ENCODE measurements around the gene CCDC187. TPM values are rescaled to one million over a fixed set of nuclear protein-coding genes. Genes with fewer than 3 reads are reported as not detected.

CCDC187 gene
- total RNA-seq, 4 donors from 2014 or later, result 0.40 to 1.1 (median 0.41) TPM; not detected in 1

- Histone ChIP-seq H3K4me3 (no peak overlapping the region), H3K27ac (no peak overlapping the region), H3K27me3 (peaks cover 25% of the 10 kb centered on the region), H3K9me3 (no peaks in the 10 kb centered on the region), H3K4me1 (peaks cover 0 to 10% (median 3%) of the 10 kb centered on the region in 4 donors), H3K36me3 (no peaks in the 10 kb centered on the region)
- in situ Hi-C loops (cut with MboI; ENCODE audit: low pct_ligation_motif_present in 1 of 4, low pct_unique_long_range_greater_than_20kb in 1 of 4, low sequenced_read_pairs in 3 of 4) (no loop called here), intact Hi-C loops (cut with DNase I; ENCODE audit: low total_unique reads) (no loop called here)
- DNase-seq, result no peak
- 63% methylated on average over 22 of the region's 22 CpGs; no CpG with 5 or more reads in 1 of the 2 donors for WGBS, 2 donors (ENCODE audit: low coverage in 1 of 2)
- TF ChIP-seq EP300 (IDR thresholded peaks at IDR 0.05; ENCODE audit: low read depth) (no peak), POLR2A (IDR thresholded peaks at IDR 0.05) (no peak)
These were observed 5.4 kb upstream of the CCDC187 start for GRCh38 chr9:136309101-136309801.

- Histone ChIP-seq H3K9me3 (no peaks in the 10 kb centered on the region), H3K4me1 (peaks cover 0 to 10% (median 3%) of the 10 kb centered on the region in 4 donors), H3K36me3 (no peaks in the 10 kb centered on the region), H3K27ac (no peak overlapping the region), H3K27me3 (peaks cover 25% of the 10 kb centered on the region), H3K4me3 (no peak overlapping the region)
- no peak for DNase-seq
- in situ Hi-C loops (cut with MboI; ENCODE audit: low pct_ligation_motif_present in 1 of 4, low pct_unique_long_range_greater_than_20kb in 1 of 4, low sequenced_read_pairs in 3 of 4), result no loop called here
- intact Hi-C loops (cut with DNase I; ENCODE audit: low total_unique reads), result no loop called here
- no peak for TF ChIP-seq POLR2A (IDR thresholded peaks at IDR 0.05)
- no peak for TF ChIP-seq EP300 (IDR thresholded peaks at IDR 0.05; ENCODE audit: low read depth)
- TF ChIP-seq CTCF (IDR thresholded peaks at IDR 0.05), result no peak
- no peak for TF ChIP-seq POLR2AphosphoS5 (IDR thresholded peaks at IDR 0.05)
These were observed 4.8 kb upstream of the CCDC187 start for GRCh38 chr9:136308702-136309053.

- no peak overlapping the region for H3K27ac ChIP-seq
- intact Hi-C loops (cut with DNase I; ENCODE audit: low total_unique reads), result no loop called here
- WGBS, 2 donors (ENCODE audit: low coverage in 1 of 2), result 83 to 95% methylated on average over 3 to 4 of the region's 4 CpGs
These were observed 4.3 kb upstream of the CCDC187 start for GRCh38 chr9:136308006-136308701.

GRCh38 chr9:136307215-136307750 lies 3.4 kb upstream of the CCDC187 start:
- peaks cover 0 to 10% (median 3%) of the 10 kb centered on the region in 4 donors for H3K4me1 ChIP-seq
- 57 to 65% methylated on average over 4 of the region's 4 CpGs for WGBS, 2 donors (ENCODE audit: low coverage in 1 of 2)
- no peaks in the 10 kb centered on the region for H3K36me3 ChIP-seq
- no peak overlapping the region for H3K4me3 ChIP-seq
- TF ChIP-seq CTCF (IDR thresholded peaks at IDR 0.05), result no peak
- no peak for TF ChIP-seq EP300 (IDR thresholded peaks at IDR 0.05; ENCODE audit: low read depth)
- no peak for TF ChIP-seq POLR2AphosphoS5 (IDR thresholded peaks at IDR 0.05)
- no peak for TF ChIP-seq POLR2A (IDR thresholded peaks at IDR 0.05)
- no peak for DNase-seq
- no peaks in the 10 kb centered on the region for H3K9me3 ChIP-seq
- intact Hi-C loops (cut with DNase I; ENCODE audit: low total_unique reads) (no loop called here), in situ Hi-C loops (cut with MboI; ENCODE audit: low pct_ligation_motif_present in 1 of 4, low pct_unique_long_range_greater_than_20kb in 1 of 4, low sequenced_read_pairs in 3 of 4) (no loop called here)
- H3K27ac ChIP-seq, result no peak overlapping the region
- H3K27me3 ChIP-seq, result peaks cover 25% of the 10 kb centered on the region

More at GRCh38 chr9:136308006-136308701, 4.3 kb upstream of the CCDC187 start:
- no peak for DNase-seq
- Histone ChIP-seq H3K4me1 (peaks cover 0 to 10% (median 3%) of the 10 kb centered on the region in 4 donors), H3K9me3 (no peaks in the 10 kb centered on the region), H3K36me3 (no peaks in the 10 kb centered on the region), H3K27me3 (peaks cover 25% of the 10 kb centered on the region), H3K4me3 (no peak overlapping the region)
- in situ Hi-C loops (cut with MboI; ENCODE audit: low pct_ligation_motif_present in 1 of 4, low pct_unique_long_range_greater_than_20kb in 1 of 4, low sequenced_read_pairs in 3 of 4), result no loop called here
- TF ChIP-seq EP300 (IDR thresholded peaks at IDR 0.05; ENCODE audit: low read depth) (no peak), CTCF (IDR thresholded peaks at IDR 0.05) (no peak), POLR2A (IDR thresholded peaks at IDR 0.05) (no peak), POLR2AphosphoS5 (IDR thresholded peaks at IDR 0.05) (no peak)

Data from transverse colon (tissue), 4 donors.